ENCODE results near the gene AQP12B.
"Not testable (repeated sequence)": the region's sequence is repeated elsewhere in the genome, so short reads cannot be mapped to it uniquely, and the experiment has no call there.

The AQP12B gene

DNA sequence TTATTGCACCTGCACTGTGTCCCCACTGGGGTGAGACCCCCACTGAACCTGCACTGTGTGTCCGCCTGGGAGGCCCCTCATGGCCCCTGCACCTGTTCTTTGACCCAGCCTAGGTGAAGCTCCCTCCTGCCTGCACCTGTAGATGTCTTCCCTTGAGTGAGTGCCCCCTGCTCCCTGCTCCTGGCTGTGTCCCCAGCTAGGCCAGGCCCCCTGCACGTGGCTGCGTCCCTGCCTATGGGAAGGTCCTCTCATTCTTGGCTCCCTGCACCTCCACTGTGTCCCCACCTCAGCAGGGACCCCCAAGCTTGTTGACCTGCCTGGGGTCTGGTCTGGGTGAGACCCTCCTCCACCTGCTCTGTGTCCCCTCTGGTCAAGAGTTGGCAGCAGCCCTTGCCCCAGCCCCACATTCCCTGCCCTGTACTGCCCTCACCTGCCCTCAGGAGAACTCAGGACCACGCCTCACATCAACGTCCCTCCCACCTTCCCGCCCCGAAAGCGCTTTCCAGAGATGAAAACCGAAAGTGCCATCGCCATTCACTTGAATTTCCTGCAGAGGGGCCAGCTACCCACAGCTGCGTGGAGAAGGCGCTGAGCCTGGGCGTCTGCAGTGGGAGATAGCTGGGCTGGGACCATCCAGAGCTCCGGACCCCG lies 769 bp upstream of the AQP12B start:
- DNase-seq (ENCODE audit: low read depth): not testable (repeated sequence)

DNA sequence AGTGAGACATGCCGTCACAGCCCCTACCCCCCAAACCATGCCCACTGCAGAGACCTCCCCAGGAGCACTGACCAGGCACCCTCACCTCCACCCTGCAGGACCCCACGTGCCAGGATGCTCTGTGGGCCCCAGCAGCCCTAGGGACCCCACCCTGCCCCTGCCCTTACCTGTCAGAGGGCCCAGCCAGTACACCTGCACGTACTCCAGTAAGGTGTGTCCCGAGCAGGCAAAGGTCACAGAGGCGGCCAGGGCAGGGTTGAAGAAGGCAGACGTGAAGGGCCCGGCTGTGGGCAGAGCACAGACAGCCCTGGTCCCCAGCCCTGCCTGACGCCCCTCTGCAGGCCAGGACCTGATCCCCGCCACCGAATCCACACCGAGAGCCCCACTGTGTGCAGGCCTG lies 2.5 kb downstream of the AQP12B start:
- DNase-seq (ENCODE audit: low read depth): not testable (repeated sequence)

DNA sequence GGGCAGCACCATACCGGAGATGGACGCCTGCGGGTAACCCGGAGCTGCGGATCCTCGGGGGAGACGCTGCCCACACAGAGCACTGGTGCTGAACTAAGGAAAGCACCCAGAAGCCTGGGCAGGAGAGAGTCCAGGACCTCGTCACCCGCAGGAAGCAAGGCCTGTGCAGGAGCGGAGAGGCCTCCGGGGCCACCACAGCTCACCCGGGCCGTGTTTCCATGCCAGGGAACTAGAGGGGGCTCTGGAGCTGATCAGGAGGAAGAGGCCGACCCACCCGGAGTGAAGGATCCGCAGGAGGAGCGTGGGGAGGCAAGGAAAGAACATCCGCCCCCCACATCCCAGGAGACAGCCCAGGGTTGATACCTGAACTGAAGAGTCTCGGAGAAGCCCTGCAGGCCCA lies 3.8 kb downstream of the AQP12B start:
- DNase-seq (ENCODE audit: low read depth): not testable (repeated sequence)

DNA sequence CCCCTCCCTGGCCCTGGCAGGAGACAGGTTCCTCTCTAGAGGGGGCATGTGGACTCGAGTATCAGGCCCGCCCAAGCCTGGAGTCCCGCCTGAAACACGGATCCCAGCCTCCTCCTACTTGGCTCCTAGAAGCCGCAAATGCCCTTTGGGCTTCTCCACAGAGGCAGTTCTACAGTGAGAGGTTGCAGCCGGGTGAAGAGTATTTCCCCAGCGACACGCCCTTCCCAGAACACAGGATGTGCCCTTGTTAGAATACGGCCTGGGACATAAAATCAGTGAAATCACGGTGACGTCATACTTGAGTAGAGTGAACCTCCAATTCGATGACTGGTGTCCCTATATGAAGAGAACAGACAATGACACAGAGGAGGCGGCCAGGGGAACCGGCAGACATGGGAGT lies 4.6 kb downstream of the AQP12B start:
- not testable (repeated sequence) for DNase-seq (ENCODE audit: low read depth)

DNA sequence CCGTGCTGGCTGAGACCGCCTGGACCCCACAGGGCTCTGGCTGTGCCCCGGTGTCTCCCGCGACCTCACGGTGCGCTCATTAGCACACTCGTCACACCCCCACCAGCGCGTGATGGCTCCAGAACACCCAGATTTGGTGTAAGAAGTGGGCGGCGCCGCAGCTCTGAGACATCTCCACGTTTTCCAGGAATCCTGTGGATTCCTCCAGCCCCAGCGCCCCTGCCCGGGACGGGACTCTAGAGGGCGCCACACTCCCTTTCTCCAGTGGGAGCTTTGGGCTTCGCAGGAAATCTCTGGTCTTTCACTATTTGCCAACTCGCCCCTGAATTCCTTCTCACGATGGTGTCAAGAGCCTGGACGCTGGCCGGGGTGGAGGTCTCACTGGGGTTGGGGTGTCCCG lies 7.3 kb downstream of the AQP12B start:
- not testable (repeated sequence) for DNase-seq (ENCODE audit: low read depth)

DNA sequence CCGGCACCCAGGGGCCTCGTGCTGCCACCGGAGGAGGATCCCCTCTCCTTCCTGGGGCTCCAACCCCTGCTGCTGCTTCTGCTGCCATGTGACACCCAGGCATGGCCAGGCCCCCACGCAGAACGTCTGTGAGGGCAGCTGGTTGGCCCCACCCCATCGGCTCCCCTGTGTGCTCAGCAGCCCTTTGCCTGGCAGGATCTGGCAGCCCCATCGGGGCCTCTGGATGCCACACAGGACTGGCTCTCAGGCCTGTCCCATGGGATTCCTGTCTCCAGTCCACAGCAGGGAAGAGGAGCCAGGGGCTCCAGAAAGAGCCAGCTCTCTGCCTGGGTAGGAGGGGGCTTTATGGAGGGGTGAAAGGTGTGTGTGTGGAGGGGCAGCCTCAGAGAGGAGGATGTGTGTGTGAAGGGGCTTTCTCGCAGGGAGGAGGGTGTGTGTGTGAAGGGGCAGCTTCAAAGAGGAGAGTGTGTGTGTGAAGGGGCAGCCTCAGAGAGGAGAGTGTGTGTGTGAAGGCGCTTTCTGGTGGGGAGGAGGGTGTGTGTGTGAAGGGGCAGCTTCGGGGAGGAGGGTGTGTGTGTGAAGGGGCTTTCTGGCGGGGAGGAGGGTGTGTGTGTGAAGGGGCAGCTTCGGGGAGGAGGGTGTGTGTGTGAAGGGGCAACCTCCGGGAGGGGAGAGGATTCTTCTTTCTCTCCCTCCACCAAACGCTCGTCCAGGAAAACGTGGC lies 8.1 kb downstream of the AQP12B start:
- not testable (repeated sequence) for DNase-seq (ENCODE audit: low read depth)

DNA sequence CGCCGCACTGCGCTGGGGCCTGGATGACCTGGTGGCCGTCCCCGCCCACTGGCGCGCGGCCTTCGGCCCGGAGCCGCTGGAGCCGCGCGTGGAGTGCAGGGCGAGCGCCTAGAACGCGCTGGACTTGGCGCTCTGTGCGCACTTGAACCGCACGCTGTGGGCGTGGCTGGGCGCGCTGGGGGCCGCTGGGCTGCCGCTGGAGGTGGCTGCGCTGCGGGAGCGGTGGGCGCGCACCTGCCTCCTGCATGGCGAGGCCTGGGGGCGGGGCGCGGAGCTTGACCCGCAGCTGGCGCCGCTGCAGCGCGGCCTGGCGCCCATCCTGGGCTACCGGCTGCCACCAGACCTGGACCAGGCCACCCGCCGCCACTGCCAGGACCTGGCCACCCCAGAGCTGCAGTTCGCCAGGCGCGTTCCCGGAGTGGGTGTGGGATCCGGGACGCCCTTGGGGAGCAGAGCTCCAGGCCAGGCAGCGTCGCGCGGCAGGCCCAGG lies 9.9 kb downstream of the AQP12B start:
- DNase-seq (ENCODE audit: low read depth): no peak

DNA sequence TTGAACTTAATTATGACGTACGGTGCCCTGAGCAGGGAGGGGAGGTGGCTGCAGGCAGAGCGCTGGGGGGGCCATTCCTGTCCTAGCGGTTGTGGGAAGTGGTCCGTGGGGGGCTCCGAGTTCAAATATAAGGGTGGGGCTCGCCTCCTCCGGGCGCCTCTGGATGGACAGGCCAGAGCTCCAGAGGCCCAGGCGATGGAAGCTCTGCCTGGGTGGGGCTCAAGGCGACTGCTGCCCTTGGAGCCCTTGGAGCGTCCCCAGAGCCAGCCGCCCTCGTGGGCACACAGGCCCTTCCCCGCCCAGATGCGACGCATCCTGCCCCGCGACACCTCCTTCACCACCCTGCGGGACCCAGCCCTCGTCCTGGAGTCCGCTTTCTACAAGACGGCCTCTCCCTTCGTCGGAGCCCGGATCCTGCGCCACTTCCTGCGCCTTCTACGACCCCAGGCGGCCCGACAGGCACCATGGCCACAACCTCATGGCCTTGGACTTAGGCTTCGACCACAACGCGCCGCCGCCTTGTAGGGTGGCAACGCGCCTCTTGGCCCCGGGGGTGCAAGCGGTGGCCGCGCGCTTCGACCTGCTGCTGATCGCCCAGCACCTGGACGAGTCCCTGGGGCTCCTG lies 10.5 kb downstream of the AQP12B start:
- no peak for DNase-seq (ENCODE audit: low read depth)

DNA sequence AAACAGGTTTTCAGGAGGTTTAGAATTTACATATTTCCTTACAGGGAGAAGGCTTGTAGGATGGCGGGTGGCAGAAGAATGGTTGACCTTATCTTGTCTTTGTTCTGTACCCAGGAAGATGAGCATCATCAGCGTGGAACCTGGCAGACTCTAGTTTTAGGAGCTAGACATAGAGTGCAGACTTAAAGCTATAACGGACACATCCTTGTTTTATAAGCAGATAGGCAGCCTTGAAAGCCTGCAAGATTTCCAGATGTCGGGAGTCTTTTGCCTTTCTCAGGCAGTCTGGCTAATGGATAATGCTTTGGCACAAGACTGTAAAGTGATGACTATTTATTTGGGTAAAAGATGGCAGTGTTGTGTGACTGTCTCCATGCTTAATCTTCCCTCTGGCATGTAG lies 11.7 kb downstream of the AQP12B start:
- no peak for DNase-seq (ENCODE audit: low read depth)

DNA sequence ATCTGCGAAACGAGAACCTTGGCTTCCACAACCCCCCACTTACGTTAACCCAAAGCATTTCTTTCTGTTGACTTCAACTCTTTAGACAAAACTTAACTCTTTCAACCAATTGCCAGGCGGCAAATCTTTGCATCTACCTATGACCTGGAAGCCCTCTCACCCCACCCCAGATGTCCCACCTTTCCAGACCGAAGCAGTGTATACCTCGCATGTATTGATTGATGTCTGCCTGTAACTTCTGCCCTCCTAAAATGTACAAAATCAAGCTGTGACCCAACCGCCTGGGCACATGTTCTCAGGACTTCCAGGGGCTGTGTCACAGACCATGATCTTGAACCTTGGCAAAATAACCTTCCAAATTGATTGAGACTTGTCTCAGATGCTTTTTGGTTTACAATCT lies 12.3 kb downstream of the AQP12B start:
- no peak for DNase-seq (ENCODE audit: low read depth)

DNA sequence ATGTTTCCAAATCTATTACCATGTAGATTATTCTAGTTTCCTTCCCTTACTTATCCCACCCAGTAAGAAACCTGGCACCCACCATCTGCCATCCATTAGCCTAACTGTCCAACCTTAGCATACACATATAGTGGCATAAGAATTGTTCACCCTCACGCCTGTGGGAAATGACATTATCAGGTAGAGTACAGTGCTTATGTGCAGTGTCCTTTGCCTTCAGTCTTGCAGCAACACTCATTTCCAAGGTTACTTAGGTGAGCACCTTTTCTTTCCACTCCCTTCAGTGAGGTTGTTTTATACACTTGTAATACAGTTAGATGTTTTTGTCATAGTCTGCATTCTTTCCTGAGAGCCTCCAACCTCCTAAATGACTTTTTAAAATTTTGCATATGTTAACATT lies 18.1 kb downstream of the AQP12B start:
- no peak for DNase-seq (ENCODE audit: low read depth)

DNA sequence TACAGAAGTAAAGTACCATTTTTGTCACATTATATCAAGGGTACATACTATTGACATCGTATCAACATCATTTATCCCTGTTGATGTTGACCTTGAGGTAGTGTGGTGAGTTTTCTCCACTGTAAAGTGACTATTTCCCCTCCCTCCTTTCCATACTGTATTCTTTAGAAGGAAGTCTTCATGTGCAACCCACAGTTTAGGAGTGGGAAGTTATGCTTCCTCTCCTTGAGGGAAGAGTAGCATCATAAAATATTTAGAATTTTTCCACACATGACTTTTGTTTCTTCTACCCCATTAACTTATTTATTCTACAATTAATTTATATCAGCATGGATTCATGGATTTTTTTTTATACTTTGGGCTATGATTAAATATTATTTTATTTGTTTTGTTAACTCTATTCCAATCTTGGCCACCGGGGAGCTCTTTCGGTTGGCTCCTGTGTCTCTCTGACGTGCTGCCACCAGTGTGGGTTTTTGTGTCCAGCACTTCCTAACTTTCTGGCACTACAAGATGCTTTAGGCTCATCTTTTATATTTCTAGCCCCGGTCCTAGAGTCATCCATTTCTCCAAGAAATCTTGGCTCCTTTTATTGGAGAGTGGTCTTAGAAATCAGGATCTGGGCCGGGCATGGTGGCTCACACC lies 19.0 kb downstream of the AQP12B start:
- no peak for DNase-seq (ENCODE audit: low read depth)

DNA sequence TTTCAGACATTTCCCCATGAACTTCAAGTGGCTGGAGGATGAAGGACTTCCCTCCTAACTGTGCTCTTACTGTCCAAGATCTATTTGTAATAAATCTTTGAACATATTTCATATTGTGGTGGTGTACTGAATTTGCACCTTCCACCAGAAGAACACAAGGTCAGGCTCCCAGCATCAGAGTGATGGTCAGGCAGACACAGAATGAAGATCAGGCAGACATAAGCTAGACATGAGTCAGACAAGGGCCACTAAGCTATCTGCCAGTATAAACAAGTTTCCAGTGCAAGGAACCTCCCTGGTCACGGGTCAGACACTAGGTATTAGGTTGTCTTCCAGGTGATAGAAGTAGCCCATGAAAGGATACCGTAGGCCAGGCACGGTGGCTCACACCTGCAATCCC lies 20.0 kb downstream of the AQP12B start:
- no peak for DNase-seq (ENCODE audit: low read depth)

DNA sequence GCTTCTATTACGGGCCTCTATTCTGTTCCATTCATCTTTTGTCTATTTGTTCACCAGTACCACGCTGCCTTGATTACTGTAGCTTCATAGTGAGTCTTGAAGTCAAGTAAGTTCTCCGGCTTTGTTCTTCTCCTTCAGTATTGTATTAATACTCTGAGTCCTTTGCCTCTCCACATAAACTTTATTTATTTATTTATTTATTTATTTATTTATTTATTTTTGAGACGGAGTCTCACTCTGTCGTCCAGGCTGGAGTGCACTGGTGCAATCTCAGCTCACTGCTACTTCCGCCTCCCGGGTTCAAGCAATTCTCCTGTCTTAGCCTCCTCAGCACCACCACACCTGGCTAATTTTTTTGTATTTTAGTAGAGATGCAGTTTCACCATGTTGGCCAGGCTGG lies 22.8 kb downstream of the AQP12B start:
- DNase-seq (ENCODE audit: low read depth): not testable (repeated sequence)

DNA sequence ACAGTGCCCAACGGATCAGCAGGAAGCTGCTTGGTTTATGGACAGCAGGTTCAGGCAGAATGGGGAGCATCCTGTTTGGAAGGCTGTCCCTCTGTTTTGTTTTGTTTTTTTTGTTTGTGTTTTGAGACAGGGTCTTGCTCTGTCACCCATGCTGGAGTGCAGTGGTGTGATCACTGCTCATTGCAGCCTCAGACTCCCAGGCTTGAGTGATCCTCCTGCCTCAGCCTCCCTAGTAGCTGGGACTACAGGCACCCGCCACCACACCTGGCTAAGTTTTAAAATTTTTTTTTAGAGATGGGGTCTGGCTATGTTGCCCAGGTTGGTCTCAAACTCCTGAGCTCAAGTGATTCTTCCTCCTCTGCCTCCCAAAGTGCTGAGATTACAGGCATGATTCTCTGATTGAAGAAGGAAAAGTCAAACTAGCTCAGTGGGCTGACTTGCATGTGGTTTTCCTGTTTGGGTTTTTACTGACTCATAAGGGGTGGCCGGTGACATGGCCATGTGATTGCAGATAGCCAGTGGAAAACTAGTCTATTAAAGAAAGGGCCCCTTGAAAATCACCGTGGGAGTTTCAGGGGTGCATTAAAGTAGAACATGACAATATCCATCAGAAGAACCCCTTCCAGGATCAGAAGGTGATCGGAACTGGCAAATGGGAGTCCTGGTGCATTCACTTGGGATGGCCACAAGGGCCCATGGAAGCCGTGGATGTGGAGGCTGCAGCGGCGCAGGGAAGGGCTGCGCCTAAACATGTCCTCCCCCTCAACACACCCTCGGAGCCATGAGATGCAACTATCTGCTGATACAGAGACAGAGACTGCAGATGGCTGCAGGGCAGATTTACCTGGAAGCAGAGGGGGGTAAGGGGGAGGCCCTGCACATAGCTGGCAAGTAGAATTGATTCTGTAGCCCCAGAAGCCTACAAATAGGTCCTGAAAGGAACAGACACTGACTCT lies 26.5 kb downstream of the AQP12B start:
- DNase-seq (ENCODE audit: low read depth): no peak

DNA sequence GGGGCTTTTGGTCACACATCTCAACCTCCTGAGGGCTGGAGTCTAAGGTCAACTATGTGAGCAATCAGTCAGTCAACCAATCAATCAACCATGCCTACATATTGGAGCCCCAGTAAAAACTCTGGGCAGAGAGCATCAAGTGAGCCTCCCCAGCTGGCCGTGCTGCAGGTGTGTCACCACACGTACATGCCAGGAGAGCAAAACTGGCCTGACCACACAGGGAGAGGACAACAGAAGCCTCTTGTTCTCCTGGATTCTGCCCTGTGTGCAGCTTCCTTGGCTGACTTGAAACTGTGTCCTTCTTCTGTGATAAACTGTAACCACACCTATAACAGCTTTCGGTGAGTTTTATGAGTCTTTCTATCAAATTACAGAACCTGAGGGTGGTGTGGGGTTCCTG lies 31.5 kb downstream of the AQP12B start:
- no peak for DNase-seq (ENCODE audit: low read depth)

DNA sequence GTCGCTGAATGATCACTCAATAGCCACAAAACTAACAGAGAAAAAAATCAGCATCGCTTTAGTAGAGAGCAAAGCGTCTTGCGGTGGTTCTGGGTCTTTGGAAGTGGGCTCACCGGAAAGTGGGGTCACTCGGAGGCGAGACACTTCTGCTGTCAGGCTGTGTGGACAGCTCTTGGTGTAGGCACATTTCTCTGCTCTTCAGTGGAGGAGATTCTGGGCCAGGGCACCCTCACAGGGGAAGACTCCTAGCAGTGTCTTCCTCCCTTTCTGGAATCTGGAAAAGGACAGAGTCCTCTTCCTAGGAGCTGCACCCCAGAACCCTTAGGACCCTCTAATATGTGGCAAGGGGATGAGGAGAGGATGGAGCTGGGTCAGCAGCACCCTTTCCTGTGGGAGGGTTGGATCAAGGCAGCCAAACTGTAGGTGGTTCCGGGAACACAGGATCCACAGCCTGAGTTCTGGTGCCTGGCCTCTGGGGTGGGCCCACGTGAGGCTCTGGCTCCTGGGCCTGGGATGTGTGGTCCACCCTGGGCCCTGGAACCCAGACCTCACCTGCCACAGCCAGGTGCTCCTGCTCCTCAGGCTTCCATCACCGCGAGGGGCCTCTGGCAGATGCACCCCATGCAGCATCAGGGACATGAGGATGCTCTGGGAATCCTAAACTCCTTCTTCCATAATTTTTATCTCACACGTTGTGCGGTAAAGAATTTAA lies 32.3 kb downstream of the AQP12B start:
- no peak for DNase-seq (ENCODE audit: low read depth)

DNA sequence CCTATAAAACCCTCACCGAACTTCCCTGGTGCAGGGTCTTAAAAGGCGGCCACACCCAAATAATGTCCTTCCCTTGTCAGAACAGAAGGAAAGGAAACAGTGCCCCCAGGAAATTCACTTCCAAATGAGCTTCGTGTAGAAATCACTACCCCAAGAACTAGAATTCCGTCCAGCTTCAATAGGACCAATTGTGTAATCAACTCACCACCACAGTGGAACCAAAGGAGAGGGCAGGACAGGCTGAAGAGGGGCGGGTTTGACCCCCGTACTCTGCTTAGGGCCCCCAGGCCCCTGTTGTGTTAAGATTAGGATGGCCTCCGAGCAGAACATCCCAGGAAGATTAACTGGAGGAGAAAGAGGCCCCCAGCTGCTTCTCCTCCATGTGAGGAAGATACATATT lies 33.4 kb downstream of the AQP12B start:
- no peak for DNase-seq (ENCODE audit: low read depth)

DNA sequence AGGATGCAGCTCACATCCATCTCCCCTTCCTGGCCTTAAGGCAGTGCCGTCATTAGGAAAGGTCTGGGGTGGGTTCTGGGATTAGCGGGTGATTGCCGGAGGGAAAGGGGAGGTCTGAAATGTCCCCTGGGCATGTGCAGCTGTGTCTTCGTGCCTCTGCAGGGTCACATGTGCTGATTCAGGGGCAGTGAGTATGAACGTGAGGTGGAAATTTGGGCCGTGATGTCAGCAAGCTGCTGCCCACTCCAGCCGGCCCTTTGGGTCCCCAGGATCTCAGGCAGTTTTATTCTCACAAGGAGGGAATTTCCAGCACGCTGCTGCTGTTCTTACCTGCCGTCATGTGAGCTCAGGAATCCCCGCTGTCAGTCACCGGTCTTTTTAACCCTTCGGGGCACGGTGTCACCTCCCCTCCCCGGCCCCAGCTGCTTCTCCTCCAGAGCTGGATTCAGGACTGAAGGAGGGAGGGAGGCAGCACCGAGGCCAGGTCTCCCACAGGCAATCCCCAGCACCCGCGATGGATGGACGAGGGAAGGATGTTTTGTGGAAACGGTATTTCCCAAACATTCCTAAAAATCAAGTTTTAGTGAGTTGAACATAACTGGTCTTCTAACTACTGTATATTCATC lies 33.9 kb downstream of the AQP12B start:
- no peak for DNase-seq (ENCODE audit: low read depth)

DNA sequence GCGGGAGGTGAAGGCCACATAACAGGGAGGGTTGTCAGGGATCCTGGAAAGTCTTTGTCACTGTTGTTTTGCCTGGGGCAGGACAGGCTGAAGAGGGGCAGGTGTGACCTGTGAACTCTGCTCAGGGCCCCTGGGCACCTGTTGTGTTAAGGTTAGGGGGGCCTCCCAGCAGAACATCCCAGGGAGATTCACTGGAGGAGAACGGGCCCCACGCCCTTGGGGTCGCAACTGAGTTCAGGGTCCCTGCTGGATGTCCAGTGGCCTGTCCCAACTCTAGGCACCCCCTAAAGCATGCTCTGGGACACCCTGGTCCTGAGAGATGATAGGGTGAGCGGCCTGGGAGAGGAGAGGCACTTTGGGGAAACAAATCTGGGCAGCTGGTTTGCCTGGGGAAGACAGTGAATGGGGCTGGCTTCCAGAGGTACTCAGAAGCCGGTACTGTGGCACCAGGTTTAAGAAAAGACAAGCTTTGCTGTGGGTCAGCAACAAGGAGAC lies 34.5 kb downstream of the AQP12B start:
- DNase-seq (ENCODE audit: low read depth): no peak
